Upper lobe of right lung (tissue), 1 donor: Measurements from ENCODE around the gene LINGO3. TPM values are rescaled to one million over a fixed set of nuclear protein-coding genes. Genes with fewer than 3 reads are reported as not detected.

Experiments
- ATAC-seq: fragments of 200-7000 bp; cut with Tn5 transposase; one replicate; pipeline ENCODE4 v1.9.1; 2020; ENCODE audit warnings: mild to moderate bottlenecking, moderate library complexity
- DNase-seq: peaks from one replicate; pipeline ENCODE4 v3.0.0-alpha.2; 2020
- H3K27ac ChIP-seq: fragments of 200-600 bp; one replicate; pipeline ENCODE4 v1.8.0; 2022
- H3K27me3 ChIP-seq: fragments of 200-600 bp; one replicate; pipeline ENCODE4 v1.8.0; 2022; ENCODE audit warnings: mild to moderate bottlenecking
- H3K36me3 ChIP-seq: fragments of 200-600 bp; one replicate; pipeline ENCODE4 v1.8.0; 2022
- H3K4me1 ChIP-seq: fragments of 200-600 bp; one replicate; pipeline ENCODE4 v1.8.0; 2022
- H3K4me3 ChIP-seq: fragments of 200-600 bp; one replicate; pipeline ENCODE4 v1.8.0; 2022; ENCODE audit warnings: mild to moderate bottlenecking
- H3K9me3 ChIP-seq: fragments of 200-600 bp; one replicate; pipeline ENCODE4 v1.8.0; 2022
- CTCF ChIP-seq: fragments of 200-600 bp; IDR thresholded peaks from one replicate; pipeline ENCODE4 v1.8.0; 2022; ENCODE audit warnings: antibody characterized with exemption
- intact Hi-C: fragments of 100-400 bp; cut with DNase I; formaldehyde crosslinking; loops from one replicate; pipeline ENCODE4 v1.11.0; 2022
- total RNA-seq: library from RNA; stranded (reverse); fragmentation: NEBNext Ultra II Directional; extraction: Animal tissue kit (Norgen Biotek cat#: 25700); gene quantifications from one replicate; pipeline ENCODE4 v1.2.1, GENCODE V29; 2021
- donor health status: DM: no; HTN: yes; CAD: no; lungs with severe emphysema.

LINGO3 gene
- total RNA-seq, 1 donor from 2014 or later: not detected

GRCh38 chr19:2341244-2341751 lies 33.3 kb upstream of the LINGO3 start:
- TF ChIP-seq CTCF: no peak
- Histone ChIP-seq H3K27ac (no peak overlapping the region), H3K36me3 (no peaks in the 10 kb centered on the region), H3K9me3 (no peaks in the 10 kb centered on the region), H3K27me3 (no peaks in the 10 kb centered on the region), H3K4me3 (no peak overlapping the region), H3K4me1 (no peaks in the 10 kb centered on the region)
- ATAC-seq: no peak
- intact Hi-C loops: no loop called here
- DNase-seq: no peak

GRCh38 chr19:2340496-2341243 lies 32.7 kb upstream of the LINGO3 start:
- TF ChIP-seq CTCF: no peak
- DNase-seq (no peak), ATAC-seq (no peak)
- Histone ChIP-seq H3K4me1 (no peaks in the 10 kb centered on the region), H3K4me3 (no peak overlapping the region), H3K36me3 (no peaks in the 10 kb centered on the region), H3K27me3 (no peaks in the 10 kb centered on the region), H3K27ac (no peak overlapping the region), H3K9me3 (no peaks in the 10 kb centered on the region)
- intact Hi-C loops: no loop called here

- H3K27me3 ChIP-seq: no peaks in the 10 kb centered on the region
- no peaks in the 10 kb centered on the region for H3K36me3 ChIP-seq
- DNase-seq (no peak), ATAC-seq (no peak)
- H3K4me3 ChIP-seq: no peak overlapping the region
- H3K4me1 ChIP-seq: no peaks in the 10 kb centered on the region
- no peaks in the 10 kb centered on the region for H3K9me3 ChIP-seq
- no peak for TF ChIP-seq CTCF
- intact Hi-C loops: no loop called here
- no peak overlapping the region for H3K27ac ChIP-seq
Measured at GRCh38 chr19:2339644-2340310, 31.8 kb upstream of the LINGO3 start.

- ATAC-seq (no peak), DNase-seq (no peak)
- Histone ChIP-seq H3K36me3 (no peaks in the 10 kb centered on the region), H3K27ac (no peak overlapping the region), H3K4me1 (no peaks in the 10 kb centered on the region), H3K9me3 (no peaks in the 10 kb centered on the region), H3K4me3 (no peak overlapping the region), H3K27me3 (no peaks in the 10 kb centered on the region)
- intact Hi-C loops: no loop called here
- no peak for TF ChIP-seq CTCF
Measured at GRCh38 chr19:2338751-2339643, 31.0 kb upstream of the LINGO3 start.

GRCh38 chr19:2338055-2338615 lies 30.2 kb upstream of the LINGO3 start:
- H3K27me3 ChIP-seq: no peaks in the 10 kb centered on the region
- H3K36me3 ChIP-seq: no peaks in the 10 kb centered on the region
- no peak overlapping the region for H3K27ac ChIP-seq
- no peak for ATAC-seq
- intact Hi-C loops: no loop called here
- no peak for TF ChIP-seq CTCF
- no peak for DNase-seq
- H3K9me3 ChIP-seq: no peaks in the 10 kb centered on the region
- H3K4me1 ChIP-seq: no peaks in the 10 kb centered on the region
- no peak overlapping the region for H3K4me3 ChIP-seq
